Pancreas (tissue), 10 donors: ENCODE data around the gene FYN. TPM values are rescaled to one million over a fixed set of nuclear protein-coding genes. Genes with fewer than 3 reads are reported as not detected.

ENCODE experiments used
- ATAC-seq, 4 donors: fragments of 200-7000 bp; cut with Tn5 transposase; one replicate each; pipeline versions ENCODE4 v1.8.0 to v1.9.1; 2020; ENCODE audit warnings: mild to moderate bottlenecking in 4 of 4, moderate library complexity in 4 of 4
- DNase-seq, 6 donors: peaks; one replicate each; pipeline ENCODE4 v3.0.0-alpha.2; 2020
- FAIRE-seq: peaks from 2 replicates; lab custom pipeline; 2012; peaks lifted over from hg19 to GRCh38; lab: Jason Lieb, UNC
- H3K27ac ChIP-seq, 4 donors: fragments of 200-600 bp; sonication (generic); 1 replicate in 3 of 4; 2 replicates in 1 of 4; pipeline versions ENCODE4 v1.5.0 to v1.8.0; 2020
- H3K27me3 ChIP-seq, 4 donors: fragments of 200-600 bp; one replicate each; pipeline ENCODE4 v1.8.0; 2021
- H3K36me3 ChIP-seq, 3 donors: fragments of 200-600 bp; sonication (generic) in 1 of 3; one replicate each; pipeline versions ENCODE4 v1.5.0 to v1.8.0; 2020 to 2021
- H3K4me1 ChIP-seq, 3 donors: fragments of 200-600 bp; one replicate each; pipeline ENCODE4 v1.8.0; 2021
- H3K4me3 ChIP-seq, 4 donors: fragments of 200-600 bp; sonication (generic) in 2 of 4; one replicate each; pipeline versions ENCODE4 v1.5.0 to v1.8.0; 2020 to 2021
- H3K9me3 ChIP-seq, 4 donors: fragments of 200-600 bp; one replicate each; pipeline ENCODE4 v1.8.0; 2021
- WGBS, 2 donors: extraction: QIAGEN DNeasy Blood & Tissue Kit; methylation state at CpG; one replicate each; pipeline ENCODE4 v1.1.7; 2013; 5-methylcytosine and 5-hydroxymethylcytosine counted together
- intact Hi-C, 3 donors: fragments of 100-400 bp; cut with DNase I; formaldehyde crosslinking; loops; one replicate each; pipeline versions ENCODE4 v1.11.1 to v1.14.2; 2022
- polyA plus RNA-seq, 2 donors: library from polyadenylated mRNA; stranded (reverse); fragments of 200-250 nt; gene quantifications; one replicate each; pipeline ENCODE4 v1.2.3, GENCODE V29; 2013
- total RNA-seq, 6 donors: library from RNA; stranded (reverse); fragmentation: NEBNext Ultra II Directional in 4 of 6; extraction: Animal tissue kit (Norgen Biotek cat#: 25700) in 4 of 6; gene quantifications; one replicate each; pipeline versions ENCODE4 v1.2.1 to v1.2.4, GENCODE V29; 2021 to 2023
- TF ChIP-seq, protein P1 (sequence below), 4 donors: fragments of 200-600 bp; sonication (generic) in 3 of 4; IDR thresholded peaks; one replicate each; pipeline versions ENCODE4 v1.5.0 to v1.8.0; 2021; ENCODE audit warnings: antibody characterized with exemption in 4 of 4
- donor health status: healthy with polysubstance abuse.
- donor health status: DM: no; HTN: no; CAD: no; lungs with moderate emphysema.
- donor health status: DM: no; HTN: no; CAD: no.
- donor health status: control.
- donor health status: control.
- donor health status: Bipolar disorder and iron deficiency.
- donor health status: DM: yes; HTN: yes; CAD: no.
- donor health status: DM: no; HTN: no; CAD: no.
- donor health status: DM: no; HTN: no; CAD: no.
- donor health status: DM: yes; HTN: yes; CAD: no.

FYN gene
- total and polyA plus RNA-seq, 8 donors: 6.4 to 21.7 (median 11.9) TPM

DNA sequence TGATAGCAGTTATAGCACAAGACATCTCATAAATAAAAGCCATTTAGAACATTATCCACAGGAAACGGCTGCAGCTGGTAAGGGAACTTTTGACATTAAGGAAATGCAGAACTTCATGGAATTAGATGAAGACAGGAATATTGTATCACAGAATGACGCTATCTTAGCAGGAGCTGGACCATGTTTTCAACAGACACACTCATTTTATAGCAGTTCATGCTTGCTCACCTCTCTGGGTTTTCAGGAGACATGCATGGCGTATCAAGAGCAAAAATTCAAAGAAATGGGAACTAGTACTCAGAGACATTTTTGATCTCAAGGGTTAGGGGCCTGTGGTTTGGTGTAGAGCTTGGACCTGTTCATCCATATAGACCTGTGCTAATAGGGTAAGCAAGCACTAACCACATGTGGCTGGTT lies 125.0 kb downstream of the FYN start:
- Histone ChIP-seq H3K9me3 (no peaks in the 10 kb centered on the region), H3K4me3 (no peak overlapping the region), H3K27ac (no peak overlapping the region), H3K27me3 (no peaks in the 10 kb centered on the region), H3K36me3 (no peaks in the 10 kb centered on the region), H3K4me1 (no peaks in the 10 kb centered on the region)
- TF ChIP-seq, protein P1, sequence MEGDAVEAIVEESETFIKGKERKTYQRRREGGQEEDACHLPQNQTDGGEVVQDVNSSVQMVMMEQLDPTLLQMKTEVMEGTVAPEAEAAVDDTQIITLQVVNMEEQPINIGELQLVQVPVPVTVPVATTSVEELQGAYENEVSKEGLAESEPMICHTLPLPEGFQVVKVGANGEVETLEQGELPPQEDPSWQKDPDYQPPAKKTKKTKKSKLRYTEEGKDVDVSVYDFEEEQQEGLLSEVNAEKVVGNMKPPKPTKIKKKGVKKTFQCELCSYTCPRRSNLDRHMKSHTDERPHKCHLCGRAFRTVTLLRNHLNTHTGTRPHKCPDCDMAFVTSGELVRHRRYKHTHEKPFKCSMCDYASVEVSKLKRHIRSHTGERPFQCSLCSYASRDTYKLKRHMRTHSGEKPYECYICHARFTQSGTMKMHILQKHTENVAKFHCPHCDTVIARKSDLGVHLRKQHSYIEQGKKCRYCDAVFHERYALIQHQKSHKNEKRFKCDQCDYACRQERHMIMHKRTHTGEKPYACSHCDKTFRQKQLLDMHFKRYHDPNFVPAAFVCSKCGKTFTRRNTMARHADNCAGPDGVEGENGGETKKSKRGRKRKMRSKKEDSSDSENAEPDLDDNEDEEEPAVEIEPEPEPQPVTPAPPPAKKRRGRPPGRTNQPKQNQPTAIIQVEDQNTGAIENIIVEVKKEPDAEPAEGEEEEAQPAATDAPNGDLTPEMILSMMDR (IDR thresholded peaks at IDR 0.05): no peak
- no peak for DNase-seq
- WGBS, 2 donors: 79 to 88% methylated on average over 3 of the region's 3 CpGs
- intact Hi-C loops: no loop called here
- no peak for ATAC-seq
- FAIRE-seq: no peak

DNA sequence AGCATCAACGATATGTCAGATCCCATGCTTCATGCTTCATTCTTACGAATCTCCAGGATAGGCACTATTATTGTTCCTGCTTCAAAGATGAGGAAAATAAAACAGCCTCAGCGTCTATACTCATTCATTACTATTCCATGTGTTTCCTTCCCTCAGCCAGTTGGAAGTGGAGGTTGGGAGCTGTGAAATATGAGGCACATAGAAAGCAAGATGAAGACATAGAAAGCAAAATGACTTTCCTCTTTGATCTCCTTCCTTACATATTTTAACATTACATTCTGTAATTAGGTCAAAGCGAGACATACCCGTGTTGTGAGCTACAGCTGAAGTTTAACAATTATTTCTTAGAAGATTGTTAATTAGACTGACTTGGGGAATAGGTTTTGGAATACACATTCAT lies 125.4 kb downstream of the FYN start:
- FAIRE-seq (no peak), DNase-seq (no peak), ATAC-seq (no peak)
- Histone ChIP-seq H3K27me3 (no peaks in the 10 kb centered on the region), H3K4me1 (no peaks in the 10 kb centered on the region), H3K27ac (no peak overlapping the region), H3K4me3 (no peak overlapping the region), H3K36me3 (no peaks in the 10 kb centered on the region), H3K9me3 (no peaks in the 10 kb centered on the region)
- intact Hi-C loops: no loop called here
- 72 to 86% methylated on average over 5 of the region's 5 CpGs for WGBS, 2 donors
- TF ChIP-seq, protein P1 (IDR thresholded peaks at IDR 0.05): no peak

DNA sequence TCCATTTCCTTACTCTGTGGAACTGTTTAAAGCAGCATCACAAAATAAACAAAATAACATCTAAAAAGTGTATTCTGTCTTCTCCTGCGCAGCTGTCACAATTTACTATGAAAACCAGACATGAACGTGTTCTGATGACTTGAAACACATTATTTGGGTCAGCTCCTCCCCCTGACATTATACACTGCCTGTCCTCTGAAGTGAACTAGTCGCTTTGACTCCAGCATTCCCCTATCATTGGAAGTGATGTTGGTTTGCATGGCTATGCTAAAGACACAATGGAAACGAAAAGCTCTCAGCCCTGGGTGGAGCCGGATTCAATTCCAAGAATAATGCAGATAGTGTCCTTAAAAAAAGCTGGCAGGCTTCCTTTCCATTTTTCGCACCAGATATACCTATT lies 125.9 kb downstream of the FYN start:
- no peak overlapping the region for H3K27ac ChIP-seq
- FAIRE-seq (no peak), ATAC-seq (no peak), DNase-seq (no peak)
- no peaks in the 10 kb centered on the region for H3K36me3 ChIP-seq
- no peak overlapping the region for H3K4me3 ChIP-seq
- intact Hi-C loops: no loop called here
- WGBS, 2 donors: 63 to 75% methylated on average over 6 of the region's 6 CpGs
- H3K4me1 ChIP-seq: no peaks in the 10 kb centered on the region
- no peaks in the 10 kb centered on the region for H3K27me3 ChIP-seq
- no peaks in the 10 kb centered on the region for H3K9me3 ChIP-seq
- TF ChIP-seq, protein P1 (IDR thresholded peaks at IDR 0.05): no peak

DNA sequence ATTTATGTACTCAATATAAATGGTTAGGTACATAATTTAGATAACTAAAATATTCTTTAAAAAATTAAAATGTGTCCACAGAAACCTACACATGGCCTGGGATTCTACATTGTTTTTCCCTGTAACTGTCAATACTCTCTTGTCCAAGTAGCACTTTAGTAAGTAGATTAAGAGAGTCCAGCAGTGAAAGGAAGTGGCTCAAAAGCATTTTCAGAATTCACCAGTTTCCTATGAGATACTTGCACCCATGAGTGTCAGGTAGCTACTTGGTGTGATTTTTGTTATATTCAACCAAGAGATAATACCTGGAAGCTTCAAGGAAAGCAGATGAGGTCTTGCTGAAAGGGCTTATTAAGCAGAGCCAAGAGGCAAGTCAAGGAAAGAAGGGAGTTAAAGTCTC lies 126.3 kb downstream of the FYN start:
- Histone ChIP-seq H3K4me1 (no peaks in the 10 kb centered on the region), H3K27me3 (no peaks in the 10 kb centered on the region), H3K36me3 (no peaks in the 10 kb centered on the region), H3K27ac (no peak overlapping the region), H3K9me3 (no peaks in the 10 kb centered on the region), H3K4me3 (no peak overlapping the region)
- FAIRE-seq: no peak
- intact Hi-C loops: no loop called here
- no peak for ATAC-seq
- no peak for DNase-seq
- TF ChIP-seq, protein P1 (IDR thresholded peaks at IDR 0.05): no peak

DNA sequence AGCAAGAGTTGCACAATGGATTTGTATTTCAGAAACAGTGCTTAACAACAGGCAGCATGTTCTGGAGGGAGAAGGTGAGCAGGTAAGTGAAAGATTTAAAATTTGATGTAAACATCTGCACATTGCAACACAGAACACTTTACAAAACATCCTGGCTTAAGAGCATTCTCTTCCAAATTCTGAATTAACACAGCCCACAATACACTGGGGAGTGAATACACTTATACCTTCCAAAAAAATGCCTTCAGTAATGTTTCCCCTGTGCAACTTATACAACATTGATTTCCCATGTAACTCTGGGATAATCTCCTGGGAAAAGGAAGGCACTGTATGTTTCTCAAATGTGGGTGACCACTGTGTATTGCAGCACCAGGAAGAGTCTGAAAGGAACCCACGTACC lies 127.6 kb downstream of the FYN start:
- intact Hi-C loops: no loop called here
- TF ChIP-seq, protein P1 (IDR thresholded peaks at IDR 0.05): no peak

More for the DNA sequence above, 127.6 kb downstream of the FYN start:
- H3K9me3 ChIP-seq: no peaks in the 10 kb centered on the region
- DNase-seq (no peak), ATAC-seq (no peak), FAIRE-seq (no peak)
- no peaks in the 10 kb centered on the region for H3K27me3 ChIP-seq
- no peaks in the 10 kb centered on the region for H3K4me1 ChIP-seq
- WGBS, 2 donors: 62 to 73% methylated on average over 1 of the region's 1 CpG
- H3K4me3 ChIP-seq: no peak overlapping the region
- no peaks in the 10 kb centered on the region for H3K36me3 ChIP-seq
- H3K27ac ChIP-seq: no peak overlapping the region
